NB4 (cell line): ENCODE results near the gene ENOSF1.
A peak's percentile ranks its signal among the peaks of the same experiment; 100 is the strongest.

Experiments
- DNase-seq: peaks from one replicate; pipeline ENCODE4 v3.0.0; 2010; ENCODE audit warnings: low read depth
- H3K4me3 ChIP-seq: one replicate; pipeline ENCODE4 v1.5.1; 2011; ENCODE audit warnings: mild to moderate bottlenecking, low read depth, low read length, moderate library complexity
- CTCF ChIP-seq: IDR thresholded peaks from one replicate; pipeline ENCODE4 v1.5.1; 2012; ENCODE audit warnings: low read depth, low read length
- MAX ChIP-seq: IDR thresholded peaks from 2 replicates; pipeline ENCODE4 v1.6.1; 2011; ENCODE audit warnings: low read depth, low read length
- MYC ChIP-seq: IDR thresholded peaks from 2 replicates; pipeline ENCODE4 v1.6.1; 2011; ENCODE audit warnings: low read depth, low read length
- POLR2A ChIP-seq: IDR thresholded peaks from 2 replicates; pipeline ENCODE4 v1.6.1; 2011; ENCODE audit warnings: mild to moderate bottlenecking; ENCODE audit not compliant: insufficient read length; ENCODE audit errors: extremely low read depth

The ENOSF1 gene

GRCh38 chr18:629269-630150 lies 82.9 kb downstream of the ENOSF1 start:
- peak; percentile 39 for DNase-seq
- H3K4me3 ChIP-seq: no peak overlapping the region
- TF ChIP-seq CTCF (peak; percentile 9), MAX (no peak), MYC (no peak), POLR2A (no peak)

- DNase-seq: no peak
- H3K4me3 ChIP-seq: no peak overlapping the region
- TF ChIP-seq POLR2A: no peak
- TF ChIP-seq MAX: no peak
- no peak for TF ChIP-seq CTCF
- TF ChIP-seq MYC: no peak
Observed at GRCh38 chr18:627231-627630, 85.2 kb downstream of the ENOSF1 start.

- DNase-seq: peak; percentile 70
- no peak overlapping the region for H3K4me3 ChIP-seq
- TF ChIP-seq CTCF (peak; percentile 74), POLR2A (no peak), MYC (no peak), MAX (no peak)
Observed at GRCh38 chr18:623761-624620, 88.4 kb downstream of the ENOSF1 start.

- no peak for DNase-seq
- TF ChIP-seq MYC (no peak), MAX (no peak), POLR2A (no peak), CTCF (no peak)
- no peak overlapping the region for H3K4me3 ChIP-seq
Observed at GRCh38 chr18:622289-622688, 90.1 kb downstream of the ENOSF1 start.

- no peak for DNase-seq
- TF ChIP-seq CTCF: no peak
- TF ChIP-seq MYC: no peak
- TF ChIP-seq MAX: no peak
- TF ChIP-seq POLR2A: no peak
Observed at GRCh38 chr18:621291-622043, 91.0 kb downstream of the ENOSF1 start.

More at GRCh38 chr18:621291-622043, 91.0 kb downstream of the ENOSF1 start:
- no peak overlapping the region for H3K4me3 ChIP-seq
